NCI-H1417 (cell line): ENCODE data around the gene ABLIM2.

Source experiments
- DNase-seq, 3 experiments: peaks; one replicate each; lab custom pipeline; 2025; lab: John Stamatoyannopoulos, UW

Gene ABLIM2

GRCh38 chr4:8028884-8029568 lies 129.6 kb downstream of the ABLIM2 start:
- DNase-seq, result no peak

DNA sequence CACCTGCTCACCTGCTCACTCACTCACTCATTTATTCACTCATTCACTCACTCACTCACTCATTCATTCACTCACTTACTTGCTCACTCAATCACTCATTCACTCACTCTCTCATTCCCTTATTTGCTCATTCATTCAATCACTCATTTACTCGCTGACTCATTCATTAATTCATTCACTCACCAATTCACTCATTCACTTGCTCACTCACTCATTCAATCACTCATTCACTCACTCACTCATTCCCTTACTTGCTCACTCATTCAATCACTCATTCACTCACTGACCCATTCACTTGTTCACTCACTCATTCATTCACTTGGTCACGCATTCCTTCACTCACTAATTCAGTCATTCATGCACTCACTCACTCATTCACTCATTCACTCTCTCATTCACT lies 130.2 kb downstream of the ABLIM2 start:
- no peak for DNase-seq

DNA sequence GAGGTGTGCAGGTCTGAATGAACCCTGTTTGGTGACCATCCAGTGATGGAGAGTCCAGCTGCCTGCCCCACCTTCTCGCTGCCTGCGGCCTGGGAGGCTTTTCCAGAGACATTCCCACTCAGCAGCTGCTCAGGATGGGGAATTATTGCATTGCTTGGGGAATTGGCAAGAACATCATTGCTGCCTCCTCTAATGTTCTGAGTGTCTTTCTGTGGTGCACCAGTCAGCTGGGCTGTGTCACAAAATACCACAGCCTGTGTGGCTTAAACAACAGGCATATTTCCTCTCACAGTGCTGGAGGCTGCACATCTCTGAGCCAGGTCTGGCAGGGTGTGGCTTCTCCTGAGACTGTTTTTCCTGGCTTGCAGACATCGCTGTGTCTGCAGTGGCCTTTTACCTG lies 132.2 kb downstream of the ABLIM2 start:
- peak in 1 of 3 experiments; percentile 22 for DNase-seq

DNA sequence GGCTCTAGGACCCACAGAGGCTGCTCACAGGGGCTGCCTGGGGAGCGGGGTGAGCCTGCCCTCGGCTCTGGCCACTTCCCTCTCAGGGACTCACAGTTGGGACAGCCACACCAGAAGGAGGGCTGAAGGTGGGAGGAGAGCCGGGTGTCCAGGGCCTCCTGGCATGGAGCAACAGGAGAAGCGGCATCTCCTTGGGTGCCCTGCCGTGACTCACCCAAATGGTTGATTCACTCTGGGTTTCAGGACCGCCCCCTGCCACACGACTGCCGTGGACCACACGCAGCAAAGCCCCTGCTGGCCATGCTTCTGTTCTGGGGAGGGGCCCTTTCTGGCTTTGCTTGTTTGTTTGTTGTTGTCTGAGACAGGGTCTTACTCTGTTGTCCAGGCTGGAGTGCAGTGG lies 132.9 kb downstream of the ABLIM2 start:
- no peak for DNase-seq

DNA sequence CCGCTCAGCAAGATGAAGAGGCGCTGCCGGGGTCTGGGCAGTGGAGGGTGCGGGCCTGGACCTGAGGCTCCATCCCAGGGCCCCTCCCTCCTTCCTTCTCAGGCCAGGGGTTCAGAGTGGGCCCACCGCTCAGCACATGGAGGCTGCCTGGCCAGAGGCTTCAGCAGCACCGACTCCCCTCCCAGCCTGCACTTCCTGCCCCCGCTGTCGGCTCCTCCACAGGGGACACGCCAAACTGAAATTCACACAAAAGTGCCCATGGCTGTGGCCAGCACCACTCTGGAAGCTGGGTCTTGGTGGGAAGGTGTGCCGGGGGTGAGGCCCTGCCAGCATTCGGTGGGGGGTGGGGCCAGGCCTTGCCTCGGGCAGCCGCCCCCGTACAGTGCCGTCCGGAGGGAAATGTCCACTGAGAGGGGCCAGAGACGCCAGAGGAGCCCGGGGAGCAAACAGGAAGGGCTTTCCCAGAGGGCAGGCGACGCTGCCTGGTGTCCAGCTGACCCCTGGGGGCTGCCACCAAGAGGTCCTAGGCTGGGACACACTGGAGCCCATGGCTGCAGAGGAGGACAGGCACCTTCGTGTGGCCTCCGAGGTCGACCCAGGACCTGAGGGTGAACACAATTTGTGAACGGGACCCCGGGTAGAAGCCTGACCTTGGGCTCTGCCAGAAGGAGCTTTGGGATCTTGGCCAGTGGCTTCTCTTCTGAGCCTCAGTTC lies 134.4 kb downstream of the ABLIM2 start:
- DNase-seq, result no peak

DNA sequence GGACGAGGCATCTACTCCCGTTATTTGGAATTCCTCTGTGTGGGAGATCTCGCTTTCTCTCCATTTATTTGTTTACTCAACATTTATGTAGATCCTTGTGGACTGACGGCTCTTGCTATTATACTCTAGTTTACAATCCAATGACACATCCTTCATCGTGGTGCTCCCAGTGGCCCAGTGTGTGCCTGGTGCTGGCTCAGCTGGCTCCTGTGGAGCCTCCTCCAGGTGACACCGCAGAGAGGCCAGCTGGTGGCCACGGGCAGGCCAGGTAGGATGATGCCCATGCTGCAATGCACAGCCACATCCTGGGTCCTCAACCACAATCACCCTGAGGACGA lies 134.9 kb downstream of the ABLIM2 start:
- peak in 2 of 3 experiments; percentile 30 to 40 for DNase-seq

- no peak for DNase-seq
Observed at GRCh38 chr4:8022767-8023695, 135.6 kb downstream of the ABLIM2 start.

GRCh38 chr4:8021796-8022195 lies 136.8 kb downstream of the ABLIM2 start:
- DNase-seq, result no peak

DNA sequence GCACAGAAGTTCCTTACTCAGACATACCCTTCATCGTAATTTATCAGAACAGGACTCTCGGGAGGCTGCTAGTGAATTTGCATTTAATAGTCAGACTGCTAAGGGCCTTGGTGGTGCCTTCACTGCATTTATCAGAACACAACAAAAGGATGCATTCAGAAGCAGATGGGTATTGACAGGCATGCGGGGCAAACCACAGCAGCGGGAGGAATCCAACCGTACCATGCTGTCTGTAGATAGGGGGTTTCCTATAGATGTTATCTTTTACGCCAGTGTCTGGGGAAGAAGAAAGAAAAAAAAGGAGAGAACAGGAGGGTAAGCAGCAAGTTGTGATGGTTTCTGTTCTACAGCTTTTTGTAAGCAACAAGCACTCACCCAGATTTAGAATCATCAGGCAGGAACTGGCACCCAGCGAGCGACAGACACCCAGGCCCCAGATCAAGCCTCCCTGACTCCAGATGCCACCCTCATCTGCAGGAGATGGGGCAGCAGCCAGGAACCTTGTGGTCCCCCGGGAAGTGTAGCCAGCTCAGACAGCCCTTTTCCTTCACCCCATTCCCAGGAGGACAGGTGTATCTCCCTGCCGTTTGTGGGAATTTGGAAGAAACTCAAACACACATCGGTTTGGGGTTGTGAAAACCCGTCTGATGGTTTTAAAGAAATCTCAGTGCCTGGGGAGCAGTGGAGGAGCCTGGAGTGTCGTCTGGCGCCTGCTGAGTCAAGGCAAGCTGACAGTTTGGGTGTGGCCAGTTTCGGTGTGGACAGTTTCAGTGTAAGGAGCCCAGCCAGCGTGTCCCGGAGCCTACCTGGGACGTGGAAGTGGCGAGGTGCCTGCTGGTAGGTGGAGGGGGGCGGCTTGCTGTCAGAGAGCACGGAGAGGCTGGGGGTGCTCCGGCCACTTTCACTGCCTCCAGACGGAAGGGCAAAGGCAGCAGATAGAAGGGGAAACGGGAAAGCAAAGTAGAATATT lies 138.9 kb downstream of the ABLIM2 start:
- peak in 1 of 3 experiments; percentile 93 for DNase-seq

GRCh38 chr4:8016527-8016926 lies 142.1 kb downstream of the ABLIM2 start:
- peak in 1 of 3 experiments; percentile 91 for DNase-seq

DNA sequence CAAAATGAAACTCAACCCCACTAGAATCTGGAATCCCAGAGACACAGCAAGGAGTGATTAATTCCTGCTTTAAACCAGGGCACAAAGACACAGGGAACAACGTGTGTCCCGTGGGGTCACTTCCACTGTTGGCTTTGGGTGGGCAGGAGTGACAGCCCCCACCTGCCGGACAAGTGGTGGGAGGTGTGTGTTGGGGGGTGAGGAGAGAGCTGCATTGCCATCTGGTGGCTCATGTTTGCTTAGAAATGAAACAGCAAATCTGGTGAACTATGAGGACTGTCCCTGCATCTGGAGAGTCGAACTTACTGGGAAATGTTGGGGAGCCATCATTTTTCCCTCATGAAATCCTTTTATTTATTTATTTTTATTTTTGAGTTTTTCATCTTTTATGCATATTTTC lies 143.1 kb downstream of the ABLIM2 start:
- peak; percentile 29 to 53 (median 34) for DNase-seq

DNA sequence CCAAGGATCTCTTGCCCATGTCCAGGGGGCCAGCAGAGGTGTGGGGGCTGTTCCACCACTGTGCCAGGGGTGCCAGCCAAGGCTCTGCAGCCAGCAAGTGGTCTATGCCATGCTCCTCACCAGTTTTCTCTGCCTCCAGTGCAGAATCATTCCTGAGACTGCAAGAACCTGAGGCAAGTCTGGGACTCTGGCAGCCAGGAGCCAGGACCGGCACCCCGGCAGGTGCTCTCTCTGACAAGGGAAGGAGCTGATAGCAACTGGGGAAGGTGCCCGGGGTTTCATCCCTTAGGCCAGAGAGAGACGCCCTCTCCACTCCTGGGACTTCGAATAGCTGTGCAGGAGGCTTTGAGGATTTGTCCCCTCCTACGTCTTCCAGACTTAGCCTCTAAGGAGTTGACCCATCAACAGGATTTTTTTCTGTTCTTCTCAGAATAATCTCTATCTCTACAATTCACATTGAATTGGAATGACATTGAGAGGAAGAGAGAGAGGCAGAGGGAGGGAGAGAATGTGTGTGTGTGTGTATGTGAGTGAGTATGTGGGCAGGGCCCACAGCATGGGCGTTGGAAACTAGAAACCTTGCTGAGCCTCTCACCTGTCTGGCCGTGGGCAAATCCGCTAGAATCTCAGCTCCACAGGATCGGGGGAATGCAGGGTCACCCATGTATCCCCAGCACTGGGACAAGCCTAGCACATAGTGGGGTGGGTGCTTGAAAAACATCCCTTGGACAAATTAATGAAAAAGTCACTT lies 144.5 kb downstream of the ABLIM2 start:
- peak; percentile 12 to 38 (median 24) for DNase-seq

DNA sequence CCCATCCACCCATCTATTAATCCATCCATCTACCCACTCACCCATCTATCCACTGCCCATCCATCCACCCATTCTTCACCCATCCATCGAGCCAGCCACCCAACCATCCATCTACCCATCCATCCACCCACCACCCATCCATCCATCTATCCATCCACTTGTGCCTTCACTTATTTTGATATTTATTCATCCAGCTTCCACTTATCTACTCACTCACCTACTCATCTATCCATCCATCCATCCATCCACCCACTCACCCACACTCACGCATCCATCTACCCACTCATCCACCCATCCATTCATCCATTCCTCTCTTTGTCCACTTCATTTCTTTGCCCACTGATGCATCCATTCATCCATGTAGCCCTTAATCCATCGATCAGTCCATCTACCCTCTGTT lies 146.1 kb downstream of the ABLIM2 start:
- DNase-seq, result no peak

- peak; percentile 98 to 100 (median 99) for DNase-seq
Observed at GRCh38 chr4:8010618-8011017, 148.0 kb downstream of the ABLIM2 start.

- peak; percentile 63 to 87 (median 74) for DNase-seq
Observed at GRCh38 chr4:8009710-8010511, 148.7 kb downstream of the ABLIM2 start.

- DNase-seq, result peak in 2 of 3 experiments; percentile 23 to 58
Observed at GRCh38 chr4:8009097-8009496, 149.5 kb downstream of the ABLIM2 start.

- peak in 2 of 3 experiments; percentile 23 to 69 for DNase-seq
Observed at GRCh38 chr4:8008391-8008790, 150.2 kb downstream of the ABLIM2 start.

GRCh38 chr4:8007581-8007980 lies 151.0 kb downstream of the ABLIM2 start:
- DNase-seq, result no peak

GRCh38 chr4:8006471-8006870 lies 152.1 kb downstream of the ABLIM2 start:
- no peak for DNase-seq

DNA sequence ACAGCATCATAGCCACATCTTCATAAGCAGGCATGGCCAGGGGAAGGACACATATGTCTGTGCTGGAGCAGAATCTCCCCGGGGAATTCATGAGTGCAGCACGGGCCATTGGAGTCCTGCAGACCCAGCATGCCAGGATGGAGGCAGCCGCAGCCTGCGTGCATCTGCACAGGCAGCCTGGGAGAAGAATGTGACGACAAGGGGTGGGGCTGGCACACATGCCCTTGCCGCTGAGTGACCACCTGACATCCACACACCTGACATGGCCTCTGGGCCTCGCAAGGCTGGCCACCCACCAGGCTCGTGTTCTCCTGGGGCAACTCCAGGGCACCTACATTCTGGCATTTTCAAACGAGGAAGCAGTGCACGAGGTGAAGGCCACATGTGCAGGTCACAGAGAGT lies 152.8 kb downstream of the ABLIM2 start:
- peak in 1 of 3 experiments; percentile 17 for DNase-seq
